Neuron (in vitro differentiated cells): ENCODE measurements around the gene NDNF.

ENCODE experiments used
- H2AFZ ChIP-seq: one replicate; pipeline ENCODE4 v1.6.1; 2013; ENCODE audit warnings: low read depth, mild to moderate bottlenecking, inconsistent platforms, low read length, moderate library complexity
- H3K27me3 ChIP-seq: one replicate; pipeline ENCODE4 v1.6.1; 2013; ENCODE audit warnings: low read length; ENCODE audit not compliant: insufficient read depth
- H3K36me3 ChIP-seq: one replicate; pipeline ENCODE4 v1.6.1; 2013; ENCODE audit warnings: low read length; ENCODE audit not compliant: insufficient read depth
- H3K4me1 ChIP-seq: one replicate; pipeline ENCODE4 v1.6.1; 2013; ENCODE audit warnings: low read length; ENCODE audit not compliant: insufficient read depth
- H3K4me3 ChIP-seq: 2 replicates; pipeline ENCODE4 v1.5.1; 2013; ENCODE audit warnings: mild to moderate bottlenecking, low read length, moderate library complexity
- H3K9me3 ChIP-seq: one replicate; pipeline ENCODE4 v1.6.1; 2013; ENCODE audit warnings: low read length

The NDNF gene

GRCh38 chr4:121026034-121026433 is 46.3 kb downstream of the NDNF start:
- Histone ChIP-seq H3K36me3 (no peaks in the 10 kb centered on the region), H2AFZ (no peak overlapping the region), H3K4me3 (no peak overlapping the region), H3K4me1 (peaks cover 3% of the 10 kb centered on the region), H3K9me3 (no peaks in the 10 kb centered on the region), H3K27me3 (no peaks in the 10 kb centered on the region)

GRCh38 chr4:121025540-121025939 is 46.8 kb downstream of the NDNF start:
- Histone ChIP-seq H2AFZ (no peak overlapping the region), H3K27me3 (no peaks in the 10 kb centered on the region), H3K9me3 (no peaks in the 10 kb centered on the region), H3K4me3 (no peak overlapping the region), H3K36me3 (no peaks in the 10 kb centered on the region), H3K4me1 (peaks cover 3% of the 10 kb centered on the region)

GRCh38 chr4:121018543-121018942 is 53.8 kb downstream of the NDNF start:
- Histone ChIP-seq H3K36me3 (no peaks in the 10 kb centered on the region), H3K27me3 (no peaks in the 10 kb centered on the region), H3K4me1 (no peaks in the 10 kb centered on the region), H3K9me3 (no peaks in the 10 kb centered on the region), H3K4me3 (no peak overlapping the region), H2AFZ (no peak overlapping the region)

GRCh38 chr4:121016611-121017010 is 55.7 kb downstream of the NDNF start:
- H3K4me3 ChIP-seq: no peak overlapping the region
- no peak overlapping the region for H2AFZ ChIP-seq
- no peaks in the 10 kb centered on the region for H3K4me1 ChIP-seq
- no peaks in the 10 kb centered on the region for H3K36me3 ChIP-seq
- no peaks in the 10 kb centered on the region for H3K9me3 ChIP-seq
- no peaks in the 10 kb centered on the region for H3K27me3 ChIP-seq

- Histone ChIP-seq H3K4me1 (no peaks in the 10 kb centered on the region), H3K9me3 (no peaks in the 10 kb centered on the region), H3K4me3 (no peak overlapping the region), H2AFZ (no peak overlapping the region), H3K27me3 (no peaks in the 10 kb centered on the region), H3K36me3 (no peaks in the 10 kb centered on the region)
These were observed 56.9 kb downstream of the NDNF start for GRCh38 chr4:121015421-121015820.

- peaks cover 3% of the 10 kb centered on the region for H3K4me1 ChIP-seq
- no peaks in the 10 kb centered on the region for H3K9me3 ChIP-seq
- H2AFZ ChIP-seq: no peak overlapping the region
- no peaks in the 10 kb centered on the region for H3K27me3 ChIP-seq
- H3K4me3 ChIP-seq: no peak overlapping the region
- H3K36me3 ChIP-seq: no peaks in the 10 kb centered on the region
These were observed 57.8 kb downstream of the NDNF start for GRCh38 chr4:121014544-121014943.

GRCh38 chr4:121011780-121012340 is 60.5 kb downstream of the NDNF start:
- Histone ChIP-seq H3K4me3 (no peak overlapping the region), H3K36me3 (no peaks in the 10 kb centered on the region), H3K27me3 (no peaks in the 10 kb centered on the region), H2AFZ (no peak overlapping the region), H3K9me3 (no peaks in the 10 kb centered on the region), H3K4me1 (peaks cover 3% of the 10 kb centered on the region)

GRCh38 chr4:121011138-121011537 is 61.2 kb downstream of the NDNF start:
- H2AFZ ChIP-seq: no peak overlapping the region
- H3K27me3 ChIP-seq: no peaks in the 10 kb centered on the region
- no peaks in the 10 kb centered on the region for H3K9me3 ChIP-seq
- H3K36me3 ChIP-seq: no peaks in the 10 kb centered on the region
- peaks cover 3% of the 10 kb centered on the region for H3K4me1 ChIP-seq
- no peak overlapping the region for H3K4me3 ChIP-seq

GRCh38 chr4:121009578-121010478 is 62.5 kb downstream of the NDNF start:
- H3K4me3 ChIP-seq: no peak overlapping the region
- peaks cover 3% of the 10 kb centered on the region for H3K4me1 ChIP-seq
- H3K27me3 ChIP-seq: no peaks in the 10 kb centered on the region
- H3K36me3 ChIP-seq: no peaks in the 10 kb centered on the region
- H3K9me3 ChIP-seq: no peaks in the 10 kb centered on the region
- no peak overlapping the region for H2AFZ ChIP-seq

GRCh38 chr4:121007660-121008059 is 64.7 kb downstream of the NDNF start:
- Histone ChIP-seq H3K36me3 (no peaks in the 10 kb centered on the region), H3K27me3 (no peaks in the 10 kb centered on the region), H3K9me3 (peaks cover 5% of the 10 kb centered on the region), H2AFZ (no peak overlapping the region), H3K4me3 (no peak overlapping the region), H3K4me1 (peaks cover 3% of the 10 kb centered on the region)

GRCh38 chr4:121003863-121004262 is 68.5 kb downstream of the NDNF start:
- Histone ChIP-seq H2AFZ (no peak overlapping the region), H3K9me3 (peaks cover 5% of the 10 kb centered on the region), H3K4me1 (no peaks in the 10 kb centered on the region), H3K4me3 (no peak overlapping the region), H3K36me3 (no peaks in the 10 kb centered on the region), H3K27me3 (no peaks in the 10 kb centered on the region)

- Histone ChIP-seq H3K4me1 (peaks cover 3% of the 10 kb centered on the region), H2AFZ (no peak overlapping the region), H3K36me3 (no peaks in the 10 kb centered on the region), H3K4me3 (no peak overlapping the region), H3K9me3 (peaks cover 2% of the 10 kb centered on the region), H3K27me3 (no peaks in the 10 kb centered on the region)
These were observed 76.9 kb downstream of the NDNF start for GRCh38 chr4:120995266-120996010.

- H3K27me3 ChIP-seq: no peaks in the 10 kb centered on the region
- no peak overlapping the region for H3K4me3 ChIP-seq
- H3K4me1 ChIP-seq: peaks cover 3% of the 10 kb centered on the region
- no peak overlapping the region for H2AFZ ChIP-seq
- no peaks in the 10 kb centered on the region for H3K36me3 ChIP-seq
- H3K9me3 ChIP-seq: peaks cover 2% of the 10 kb centered on the region
These were observed 77.8 kb downstream of the NDNF start for GRCh38 chr4:120994521-120994920.
